ENCODE data around the gene SLC25A53. TPM values are rescaled to one million over a fixed set of nuclear protein-coding genes. Genes with fewer than 3 reads are reported as not detected.

Gene SLC25A53, protein sequence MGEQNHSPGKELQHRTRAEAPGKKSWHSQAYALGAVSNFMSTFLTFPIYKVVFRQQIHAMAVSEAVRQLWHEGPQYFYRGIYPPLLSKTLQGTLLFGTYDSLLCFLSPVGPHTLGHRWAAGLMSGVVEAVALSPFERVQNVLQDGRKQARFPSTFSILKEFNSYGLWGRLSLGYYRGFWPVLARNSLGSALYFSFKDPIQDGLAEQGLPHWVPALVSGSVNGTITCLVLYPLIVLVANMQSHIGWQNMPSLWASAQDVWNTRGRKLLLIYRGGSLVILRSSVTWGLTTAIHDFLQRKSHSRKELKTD
- total RNA-seq (2014; rRNA removed; shearing (Covaris generic)): 15.6 and 23.1 TPM in 2 replicates
- 4.8 and 5.5 TPM in 2 replicates for total RNA-seq (2022)
- percentile 52 among the genes with signal in this experiment for Bru-seq, nascent RNA
- percentile 62 among the genes with signal in this experiment for BruChase-seq, experiment 1, labeled RNA remaining after a 6-hour chase
- BruChase-seq, experiment 2, labeled RNA remaining after a 2-hour chase: percentile 67 among the genes with signal in this experiment
- long read RNA-seq, partial matches to known transcripts: 0 of 14 reads
- long read RNA-seq, other reads (novel, unspliced or antisense): 11 of 14 reads

DNA sequence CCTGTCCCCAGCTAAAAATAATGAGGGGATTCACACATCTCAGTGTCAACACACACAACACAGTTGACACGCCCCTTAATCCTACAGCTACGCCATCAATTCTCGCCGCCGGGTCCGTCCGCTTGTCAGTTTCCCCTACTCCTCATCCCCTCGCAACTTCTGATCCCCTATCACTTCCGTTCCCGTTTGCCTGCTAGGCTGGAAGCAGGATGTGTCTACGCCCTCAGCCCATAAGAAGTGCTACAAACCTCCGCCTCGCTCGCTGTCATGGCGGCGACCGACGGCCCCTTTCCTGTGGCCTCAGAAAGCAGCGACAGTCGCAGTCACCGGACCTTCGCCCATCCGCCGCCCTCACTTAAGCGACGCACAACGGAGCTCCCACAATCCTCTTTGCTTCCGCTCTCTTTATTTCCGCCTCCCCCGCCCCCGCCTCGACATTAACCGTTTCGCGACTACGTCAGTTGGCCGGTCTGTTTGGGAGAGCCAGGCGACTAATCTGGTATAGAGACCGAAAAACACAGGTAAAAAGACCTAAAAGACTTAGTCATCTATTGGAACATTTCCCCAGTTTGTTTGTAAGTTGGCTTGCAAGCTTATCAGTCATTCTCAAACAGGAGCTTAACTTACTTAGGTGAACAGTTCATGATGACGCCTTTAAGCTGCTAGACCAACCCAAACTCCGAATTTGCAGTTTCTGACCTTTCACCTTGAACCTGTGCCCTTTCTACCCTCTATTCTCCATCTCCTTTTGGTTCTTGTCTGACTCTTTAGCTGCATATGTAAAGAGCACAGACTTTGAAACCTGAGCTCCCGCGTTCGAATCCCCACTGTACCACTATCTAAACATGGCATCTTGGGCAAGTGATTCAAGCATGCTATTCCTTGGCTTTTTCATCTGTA, at the start of gene SLC25A53:
TSS of gene SLC25A53 (minus strand) at position 380 of the 900 bp plus-strand sequence. CDS start 51,752 bp downstream, outside the sequence.
- peak within 1 kb of the TSS; percentile 78 for H3K4me3 ChIP-seq (ENCODE audit: low read depth, low read length, poor library complexity, severe bottlenecking)
- H3K9me3 ChIP-seq (ENCODE audit: low read length): no peaks in the 10 kb centered on the region
- ChIA-PET POLR2A (interaction anchor here (0.6 to 2.8 kb wide), 6 partner anchors 9 to 631 kb away, joined by 3 to 26 read pairs (median 3); partner anchors contain the start of genes FAM199X and ZCCHC18), CTCF (ENCODE audit: unreplicated experiment) (no interaction called here)
- no peaks in the 10 kb centered on the region for H4K20me1 ChIP-seq (ENCODE audit: insufficient read depth, low read length)
- H3K9me2 ChIP-seq (ENCODE audit: insufficient read depth, low read length): no peaks in the 10 kb centered on the region
- H2AFZ ChIP-seq (ENCODE audit: low read length): peak within 1 kb of the TSS; percentile 85; the same call in 1 of the 2 replicates
- intact Hi-C loops (cut with micrococcal nuclease; ENCODE audit: unreplicated experiment): loop anchor here (2.0 kb wide), 1 partner anchor 238 kb away; no protein-coding TSS in a partner anchor
- TF ChIP-seq, protein P1, sequence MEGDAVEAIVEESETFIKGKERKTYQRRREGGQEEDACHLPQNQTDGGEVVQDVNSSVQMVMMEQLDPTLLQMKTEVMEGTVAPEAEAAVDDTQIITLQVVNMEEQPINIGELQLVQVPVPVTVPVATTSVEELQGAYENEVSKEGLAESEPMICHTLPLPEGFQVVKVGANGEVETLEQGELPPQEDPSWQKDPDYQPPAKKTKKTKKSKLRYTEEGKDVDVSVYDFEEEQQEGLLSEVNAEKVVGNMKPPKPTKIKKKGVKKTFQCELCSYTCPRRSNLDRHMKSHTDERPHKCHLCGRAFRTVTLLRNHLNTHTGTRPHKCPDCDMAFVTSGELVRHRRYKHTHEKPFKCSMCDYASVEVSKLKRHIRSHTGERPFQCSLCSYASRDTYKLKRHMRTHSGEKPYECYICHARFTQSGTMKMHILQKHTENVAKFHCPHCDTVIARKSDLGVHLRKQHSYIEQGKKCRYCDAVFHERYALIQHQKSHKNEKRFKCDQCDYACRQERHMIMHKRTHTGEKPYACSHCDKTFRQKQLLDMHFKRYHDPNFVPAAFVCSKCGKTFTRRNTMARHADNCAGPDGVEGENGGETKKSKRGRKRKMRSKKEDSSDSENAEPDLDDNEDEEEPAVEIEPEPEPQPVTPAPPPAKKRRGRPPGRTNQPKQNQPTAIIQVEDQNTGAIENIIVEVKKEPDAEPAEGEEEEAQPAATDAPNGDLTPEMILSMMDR (conservative IDR thresholded peaks at IDR 0.05; ENCODE audit: low read length): no peak
- TF ChIP-seq EZH2phosphoT487 (IDR thresholded peaks at IDR 0.05; ENCODE audit: borderline replicate concordance, low read depth, low read length): no peak
- peak within 1 kb of the TSS; percentile 85 for H3K4me2 ChIP-seq (ENCODE audit: low read length)
- peaks cover 6% of the 10 kb centered on the region for H3K4me1 ChIP-seq (ENCODE audit: insufficient read depth, low read length, poor library complexity, severe bottlenecking)
- peak; percentile 87 for DNase-seq (ENCODE audit: low spot score)
- TSS peak; percentile 96 for BruUV-seq (replicated peaks)
- H3K36me3 ChIP-seq (ENCODE audit: insufficient read depth, low read length): no peaks in the 10 kb centered on the region
- peaks cover 19% of the 10 kb centered on the region; the same call in 1 of the 2 replicates for H3K79me2 ChIP-seq (ENCODE audit: insufficient read depth, low read depth, low read length)
- peak within 1 kb of the TSS; percentile 87 for H3K27ac ChIP-seq (ENCODE audit: low read depth, low read length, poor library complexity, severe bottlenecking)

DNA sequence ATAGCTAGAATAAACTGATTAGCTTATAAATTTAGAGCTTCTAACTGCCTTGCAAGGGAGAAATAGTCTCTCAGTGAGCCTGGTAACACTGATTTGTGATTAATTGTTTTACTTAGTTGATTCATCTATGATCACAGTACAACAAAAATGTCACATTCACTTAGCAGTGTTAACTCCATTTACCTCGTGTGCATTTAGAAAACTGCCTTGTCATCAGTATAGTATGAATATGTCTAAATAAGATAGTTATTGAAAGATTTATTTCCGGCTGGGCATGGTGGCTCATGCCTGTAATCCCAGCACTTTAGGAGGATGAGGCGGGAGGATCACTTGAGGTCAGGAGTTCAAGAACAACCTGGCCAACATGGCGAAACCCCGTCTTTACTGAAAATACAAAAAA, 48.7 kb upstream of the SLC25A53 start:
- TF ChIP-seq EZH2phosphoT487 (IDR thresholded peaks at IDR 0.05; ENCODE audit: borderline replicate concordance, low read depth, low read length): no peak
- TF ChIP-seq, protein P1 (conservative IDR thresholded peaks at IDR 0.05; ENCODE audit: low read length): no peak
- intact Hi-C loops (cut with micrococcal nuclease; ENCODE audit: unreplicated experiment): no loop called here
- POLR2A ChIA-PET: no interaction called here
- DNase-seq (ENCODE audit: low spot score): no peak
- Histone ChIP-seq H3K79me2 (ENCODE audit: insufficient read depth, low read depth, low read length) (no peaks in the 10 kb centered on the region), H3K4me3 (ENCODE audit: low read depth, low read length, poor library complexity, severe bottlenecking) (no peak overlapping the region), H2AFZ (ENCODE audit: low read length) (no peak overlapping the region), H3K27ac (ENCODE audit: low read depth, low read length, poor library complexity, severe bottlenecking) (no peak overlapping the region), H4K20me1 (ENCODE audit: insufficient read depth, low read length) (no peaks in the 10 kb centered on the region), H3K4me2 (ENCODE audit: low read length) (no peak overlapping the region), H3K9me2 (ENCODE audit: insufficient read depth, low read length) (no peaks in the 10 kb centered on the region), H3K4me1 (ENCODE audit: insufficient read depth, low read length, poor library complexity, severe bottlenecking) (no peaks in the 10 kb centered on the region), H3K9me3 (ENCODE audit: low read length) (no peaks in the 10 kb centered on the region), H3K36me3 (ENCODE audit: insufficient read depth, low read length) (no peaks in the 10 kb centered on the region)
- CTCF ChIA-PET (ENCODE audit: unreplicated experiment): no interaction called here
- BruUV-seq (replicated peaks): no TSS peak
